GM18508 (cell line): Measurements from ENCODE around the gene ABTB2.

Experiments
- ATAC-seq: cut with Tn5 transposase; IDR thresholded peaks from one replicate; pipeline ENCODE4 v1.9.1; 2021; ENCODE audit warnings: moderate number of reproducible peaks; ENCODE audit not compliant: insufficient read depth, unreplicated experiment

ABTB2 gene

DNA sequence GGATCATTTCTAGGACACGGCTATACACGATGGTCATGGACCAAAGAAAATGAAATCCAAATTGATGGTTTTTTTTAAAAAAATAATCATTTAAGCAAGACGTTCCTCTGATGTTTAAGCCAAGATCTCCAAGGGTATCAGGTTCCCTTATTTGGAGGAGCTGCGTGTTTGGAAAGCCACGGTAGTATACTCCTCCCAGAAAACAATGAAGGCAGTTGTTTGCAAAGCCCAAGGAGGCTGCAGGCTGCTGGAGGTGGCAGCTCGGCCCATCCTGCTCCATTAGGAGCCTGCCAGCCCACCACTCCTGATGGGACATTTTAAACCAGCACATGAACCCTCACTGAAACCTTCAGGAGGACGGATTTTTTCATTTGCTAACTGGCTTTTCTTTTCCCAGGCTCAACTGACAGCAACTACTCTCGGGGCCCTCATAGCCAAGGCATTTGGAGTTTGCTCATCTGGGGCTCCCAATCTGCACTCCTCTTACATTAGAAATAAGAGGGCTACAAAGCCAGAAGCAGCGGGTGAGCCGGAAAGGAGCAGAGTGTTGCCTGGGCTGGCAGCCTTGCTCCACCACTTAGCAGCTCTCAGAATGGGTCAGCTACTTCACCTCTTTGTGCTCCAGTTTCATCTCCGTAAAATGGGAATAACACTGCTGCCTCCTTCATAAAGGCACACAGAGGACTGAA, 58.4 kb downstream of the ABTB2 start:
- no peak for ATAC-seq

GRCh38 chr11:34298871-34299270, 58.9 kb downstream of the ABTB2 start:
- ATAC-seq: no peak

GRCh38 chr11:34296412-34296811, 61.4 kb downstream of the ABTB2 start:
- ATAC-seq: no peak

GRCh38 chr11:34292546-34292945, 65.3 kb downstream of the ABTB2 start:
- no peak for ATAC-seq

DNA sequence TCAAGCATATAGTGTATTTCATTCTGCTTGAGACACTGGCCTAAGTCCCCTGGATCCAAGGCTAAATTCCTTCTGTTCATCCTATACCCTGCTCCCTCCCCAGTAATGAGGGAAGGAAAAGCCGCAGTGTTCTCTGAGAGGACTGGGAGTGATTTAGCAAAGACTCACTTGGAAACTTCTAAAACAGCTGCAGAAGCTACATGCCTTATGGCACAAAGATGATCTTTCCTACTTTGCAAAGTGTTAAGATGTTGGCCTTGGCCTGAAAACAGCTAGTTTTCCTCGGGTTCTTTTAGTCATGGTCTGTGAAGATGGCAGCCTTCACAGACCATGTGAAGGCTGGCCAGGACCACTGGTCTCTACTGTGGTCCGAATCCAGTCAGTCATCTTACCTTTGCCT, 65.7 kb downstream of the ABTB2 start:
- ATAC-seq: no peak

DNA sequence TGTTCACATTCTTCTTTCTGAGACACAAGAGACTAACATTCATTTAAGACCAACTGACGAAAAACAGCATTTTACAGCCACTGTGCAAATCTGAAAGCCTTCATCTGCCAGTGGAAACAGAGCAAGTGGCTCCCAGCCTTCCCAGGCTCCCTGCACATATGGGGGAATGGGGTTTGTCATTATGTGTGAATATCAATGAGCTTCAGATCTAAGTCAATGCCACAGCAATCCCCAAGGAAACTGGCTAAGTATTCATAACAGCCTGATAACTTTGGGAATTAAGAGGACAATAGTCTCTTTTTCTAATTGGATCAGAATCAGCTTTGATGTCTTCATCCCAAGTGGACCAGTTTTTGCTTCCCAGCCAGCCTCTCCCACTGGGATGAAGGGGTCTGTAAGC, 66.9 kb downstream of the ABTB2 start:
- ATAC-seq: no peak

DNA sequence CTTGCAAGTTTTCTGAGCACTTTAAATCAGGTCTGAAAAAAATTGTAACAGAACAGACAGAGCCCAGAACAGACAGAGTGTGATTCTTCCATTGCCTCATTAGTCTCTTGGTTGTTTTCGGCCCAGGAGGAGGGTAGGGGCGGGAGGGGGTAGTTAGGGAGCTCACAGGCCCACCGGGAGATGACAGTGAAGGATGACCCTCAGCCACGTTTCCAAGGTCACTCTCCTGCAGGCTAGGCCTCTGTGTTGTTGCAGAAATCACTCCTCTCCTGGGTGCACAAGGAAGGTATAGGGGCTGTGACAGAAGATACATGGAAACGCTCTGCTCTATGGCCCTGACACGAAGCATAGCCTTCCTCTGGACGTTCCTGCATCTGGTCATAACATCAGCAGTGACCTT, 69.3 kb downstream of the ABTB2 start:
- no peak for ATAC-seq

GRCh38 chr11:34284811-34285481, 72.9 kb downstream of the ABTB2 start:
- ATAC-seq: no peak

DNA sequence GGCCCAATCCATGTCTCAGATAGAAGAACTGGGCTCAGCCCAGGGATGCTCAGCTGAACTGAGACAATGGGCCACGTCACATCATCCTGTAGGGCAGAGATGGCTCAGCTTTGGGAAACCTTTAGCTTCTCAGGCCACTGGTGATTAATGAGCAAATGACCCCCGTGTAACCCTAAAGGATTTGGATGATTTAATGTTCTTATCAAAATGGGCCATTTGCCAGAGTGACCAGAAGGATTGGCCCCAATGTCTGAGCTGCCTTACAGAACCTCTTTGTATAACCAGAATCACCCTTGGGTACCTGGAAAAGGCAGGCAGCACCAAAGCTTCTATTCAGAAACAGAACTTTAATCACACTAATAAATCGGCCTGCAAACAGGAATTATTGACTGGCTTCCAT, 73.7 kb downstream of the ABTB2 start:
- no peak for ATAC-seq

- ATAC-seq: no peak
Measured at GRCh38 chr11:34280945-34281872, 76.6 kb downstream of the ABTB2 start.

- peak; percentile 54 for ATAC-seq
Measured at GRCh38 chr11:34278693-34279297, 79.0 kb downstream of the ABTB2 start.

DNA sequence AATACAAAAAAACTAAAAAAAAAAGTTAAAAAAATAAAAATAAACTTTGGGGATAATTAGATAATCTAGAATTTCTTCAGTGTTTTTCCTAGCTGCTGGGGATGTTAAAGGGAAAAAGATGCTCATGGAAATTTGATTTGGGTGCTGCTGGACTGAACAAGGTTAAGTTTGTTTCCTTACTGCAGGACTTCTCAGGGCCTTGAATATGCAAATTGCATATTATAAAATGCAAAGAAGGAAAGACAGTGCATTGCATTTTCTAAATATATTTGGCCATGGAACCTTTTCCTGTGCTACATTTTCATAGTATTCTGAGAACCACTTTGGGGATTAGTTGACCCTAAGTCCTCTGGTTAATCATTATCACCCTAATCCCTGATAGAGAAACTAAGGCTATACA, 79.6 kb downstream of the ABTB2 start:
- no peak for ATAC-seq

DNA sequence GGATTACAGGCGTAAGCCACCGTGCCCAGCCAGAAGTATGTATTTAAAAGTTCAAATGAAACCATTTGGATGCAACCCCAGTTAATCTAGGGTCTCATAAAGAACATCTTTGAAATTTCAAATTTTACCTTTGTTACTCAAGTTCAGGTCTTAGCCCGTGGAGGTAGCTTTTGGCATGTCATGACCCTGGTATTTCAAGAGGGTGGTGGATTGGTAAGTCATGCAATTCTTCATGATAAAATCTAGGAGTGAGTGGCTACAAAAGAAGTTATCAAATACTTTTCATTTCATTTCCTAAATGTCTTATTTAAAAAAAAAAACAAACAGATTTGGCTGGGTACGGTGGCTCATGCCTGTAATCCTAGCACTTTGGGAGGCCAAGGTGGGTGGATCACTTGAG, 80.6 kb downstream of the ABTB2 start:
- ATAC-seq: no peak

DNA sequence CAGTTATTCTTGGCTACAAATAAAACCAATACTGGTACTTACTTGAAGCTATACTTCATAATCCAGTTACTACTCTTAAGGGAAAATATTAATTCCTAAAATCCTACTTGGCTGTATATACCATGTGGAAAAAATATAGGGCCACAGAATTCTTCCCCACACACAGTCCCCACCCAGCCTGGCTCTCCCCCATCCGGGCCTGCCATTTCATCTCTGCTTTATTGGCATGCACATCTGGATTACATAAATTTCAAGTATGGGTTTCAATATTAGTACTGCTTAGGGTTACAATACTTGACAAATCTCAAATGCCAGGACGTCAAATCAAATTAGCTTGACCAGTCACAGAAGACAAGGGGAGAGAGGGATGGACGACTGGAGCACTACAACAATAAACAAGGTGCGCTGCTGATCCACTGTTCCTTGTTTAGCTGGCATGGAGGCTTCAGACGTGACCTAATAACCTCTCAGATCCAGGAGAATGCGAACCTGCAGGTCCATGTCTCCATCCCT, 81.4 kb downstream of the ABTB2 start:
- no peak for ATAC-seq

DNA sequence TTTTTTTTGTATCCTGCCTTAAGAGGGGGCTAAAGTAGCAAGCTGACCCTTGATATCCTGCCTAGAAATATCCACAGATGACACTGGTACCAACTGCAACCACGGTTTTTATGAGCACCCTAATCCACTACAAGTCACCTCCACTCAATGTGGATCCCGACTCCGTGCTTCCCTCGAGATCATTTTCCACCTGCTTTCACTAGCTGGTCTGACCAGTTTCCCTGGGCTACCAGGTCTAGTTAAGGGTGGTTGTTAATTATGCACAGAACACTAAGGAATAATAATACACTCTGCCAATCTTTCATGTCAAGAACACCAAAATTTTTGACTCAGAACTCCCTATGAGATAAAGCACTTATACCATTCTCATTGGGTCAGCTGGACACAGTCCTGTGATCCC, 82.3 kb downstream of the ABTB2 start:
- no peak for ATAC-seq

GRCh38 chr11:34274712-34275398, 83.0 kb downstream of the ABTB2 start:
- no peak for ATAC-seq

GRCh38 chr11:34273099-34273498, 84.7 kb downstream of the ABTB2 start:
- ATAC-seq: no peak

- ATAC-seq: no peak
Measured at GRCh38 chr11:34271727-34272126, 86.1 kb downstream of the ABTB2 start.

- no peak for ATAC-seq
Measured at GRCh38 chr11:34270711-34271110, 87.1 kb downstream of the ABTB2 start.

DNA sequence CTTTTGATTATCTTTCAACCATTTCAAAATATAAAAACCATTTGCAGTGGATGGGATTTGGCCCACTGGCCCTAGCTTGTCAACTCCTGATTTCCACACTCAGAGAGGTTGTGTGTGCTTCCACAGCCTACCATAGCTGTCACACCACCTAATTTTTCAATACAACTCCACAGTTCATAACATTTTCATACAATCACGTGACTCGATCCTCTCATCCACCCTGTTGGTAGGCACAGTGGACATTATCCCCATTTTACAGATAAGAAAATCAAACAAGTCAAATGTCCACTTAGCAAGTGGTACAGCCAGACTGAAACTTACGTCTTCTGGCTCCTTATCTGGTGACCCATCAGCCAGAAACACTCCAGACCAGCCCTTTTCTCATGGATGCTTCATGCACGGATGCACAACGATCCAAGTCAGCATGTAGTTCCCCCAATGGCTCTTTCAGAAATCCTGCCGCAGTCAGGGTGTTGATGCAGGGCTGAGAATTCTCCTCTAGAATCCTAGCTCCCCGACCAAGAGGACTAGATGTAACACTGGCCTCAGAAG, 88.0 kb downstream of the ABTB2 start:
- ATAC-seq: no peak
